HG02798 (cell line): ENCODE results near the gene ALKBH4.

Experiments
- ATAC-seq: cut with Tn5 transposase; IDR thresholded peaks from one replicate; pipeline ENCODE4 v1.9.1; 2021; ENCODE audit warnings: mild to moderate bottlenecking; ENCODE audit not compliant: unreplicated experiment, poor library complexity

Gene ALKBH4

GRCh38 chr7:102431617-102432298 is 32.9 kb downstream of the ALKBH4 start:
- ATAC-seq: peak; percentile 22

- no peak for ATAC-seq
These were observed 35.3 kb downstream of the ALKBH4 start for GRCh38 chr7:102429141-102429899.

GRCh38 chr7:102427019-102427405 is 37.7 kb downstream of the ALKBH4 start:
- no peak for ATAC-seq

- ATAC-seq: peak; percentile 55
These were observed 38.2 kb downstream of the ALKBH4 start for GRCh38 chr7:102426268-102427018.

GRCh38 chr7:102425639-102426267 is 38.9 kb downstream of the ALKBH4 start:
- peak; percentile 75 for ATAC-seq

GRCh38 chr7:102424787-102425218 is 39.9 kb downstream of the ALKBH4 start:
- peak; percentile 39 for ATAC-seq

- no peak for ATAC-seq
These were observed 40.5 kb downstream of the ALKBH4 start for GRCh38 chr7:102424129-102424551.

GRCh38 chr7:102421706-102422240 is 42.9 kb downstream of the ALKBH4 start:
- ATAC-seq: no peak

GRCh38 chr7:102418592-102418991 is 46.1 kb downstream of the ALKBH4 start:
- ATAC-seq: no peak

- ATAC-seq: no peak
These were observed 47.6 kb downstream of the ALKBH4 start for GRCh38 chr7:102417105-102417504.

GRCh38 chr7:102416406-102416805 is 48.3 kb downstream of the ALKBH4 start:
- no peak for ATAC-seq

GRCh38 chr7:102415685-102416225 is 48.9 kb downstream of the ALKBH4 start:
- ATAC-seq: peak; percentile 66

- ATAC-seq: no peak
These were observed 51.1 kb downstream of the ALKBH4 start for GRCh38 chr7:102413611-102414010.

- no peak for ATAC-seq
These were observed 51.6 kb downstream of the ALKBH4 start for GRCh38 chr7:102413091-102413490.

GRCh38 chr7:102412548-102412947 is 52.1 kb downstream of the ALKBH4 start:
- ATAC-seq: no peak

- no peak for ATAC-seq
These were observed 53.7 kb downstream of the ALKBH4 start for GRCh38 chr7:102410918-102411317.

- ATAC-seq: no peak
These were observed 54.5 kb downstream of the ALKBH4 start for GRCh38 chr7:102410123-102410522.

- no peak for ATAC-seq
These were observed 55.3 kb downstream of the ALKBH4 start for GRCh38 chr7:102409340-102409739.

- peak; percentile 49 for ATAC-seq
These were observed 56.1 kb downstream of the ALKBH4 start for GRCh38 chr7:102408530-102408929.

GRCh38 chr7:102407910-102408309 is 56.8 kb downstream of the ALKBH4 start:
- ATAC-seq: peak; percentile 7
